ENCODE data around the gene TMEM98. TPM values are rescaled to one million over a fixed set of nuclear protein-coding genes. Genes with fewer than 3 reads are reported as not detected.

Gene TMEM98
- total RNA-seq, 2 experiments from 2014 or later = not detected

DNA sequence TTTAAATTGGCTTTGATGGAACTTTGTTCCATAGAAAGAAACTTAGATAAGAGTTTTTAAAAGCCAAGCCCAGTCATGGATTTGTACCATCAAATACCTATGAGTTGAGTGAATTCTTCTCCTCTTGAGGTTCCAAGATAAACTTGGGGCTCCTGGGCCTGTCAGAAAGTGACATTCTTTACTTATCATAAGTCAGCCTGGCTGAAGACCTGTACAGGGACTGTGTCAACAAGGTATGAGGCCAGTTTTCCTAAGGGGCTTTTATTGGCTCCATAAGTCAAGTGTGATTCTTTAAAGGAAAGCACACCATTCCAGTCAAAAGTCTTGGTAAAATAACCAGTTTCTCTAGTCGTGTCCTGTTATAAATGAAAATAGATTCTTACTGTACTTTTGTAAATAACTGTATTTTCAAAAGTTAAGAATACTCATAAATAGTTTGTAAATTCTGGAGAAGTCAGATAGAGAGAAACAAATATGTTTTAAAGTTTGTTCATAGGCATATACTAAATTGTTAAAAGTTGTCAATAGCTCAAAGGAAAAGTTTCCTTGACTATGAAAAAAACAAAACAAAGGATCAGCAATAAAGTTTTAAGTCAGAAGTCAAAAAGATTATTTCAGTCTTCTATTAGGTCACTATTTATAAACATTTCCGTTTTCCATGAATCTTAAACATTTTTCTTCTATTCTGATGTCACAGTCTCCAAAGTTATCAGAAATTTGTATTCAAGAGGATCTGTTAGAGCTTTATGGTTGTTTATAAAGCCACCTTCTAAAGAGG, 28.5 kb upstream of the TMEM98 start:
- H3K4me2 ChIP-seq (ENCODE audit: low read length) = no peak overlapping the region
- H3K9me2 ChIP-seq (ENCODE audit: insufficient read depth, low read length) = no peaks in the 10 kb centered on the region
- no TSS peak for BruUV-seq (replicated peaks)
- no peaks in the 10 kb centered on the region for H3K79me2 ChIP-seq (ENCODE audit: insufficient read depth, low read depth, low read length)
- POLR2A ChIA-PET = no interaction called here
- H3K4me3 ChIP-seq (ENCODE audit: low read depth, low read length, poor library complexity, severe bottlenecking) = no peak overlapping the region
- no peaks in the 10 kb centered on the region for H3K36me3 ChIP-seq (ENCODE audit: insufficient read depth, low read length)
- H3K9me3 ChIP-seq (ENCODE audit: low read length) = no peaks in the 10 kb centered on the region
- no peak overlapping the region for H2AFZ ChIP-seq (ENCODE audit: low read length)
- intact Hi-C loops (cut with micrococcal nuclease; ENCODE audit: unreplicated experiment) = no loop called here
- H3K27ac ChIP-seq (ENCODE audit: low read depth, low read length, poor library complexity, severe bottlenecking) = no peak overlapping the region
- DNase-seq (ENCODE audit: low spot score) = no peak
- CTCF ChIA-PET (ENCODE audit: unreplicated experiment) = no interaction called here
- TF ChIP-seq EZH2phosphoT487 (IDR thresholded peaks at IDR 0.05; ENCODE audit: borderline replicate concordance, low read depth, low read length) (no peak), CTCF (conservative IDR thresholded peaks at IDR 0.05; ENCODE audit: low read length) (no peak)
- no peaks in the 10 kb centered on the region for H3K4me1 ChIP-seq (ENCODE audit: insufficient read depth, low read length, poor library complexity, severe bottlenecking)
- H4K20me1 ChIP-seq (ENCODE audit: insufficient read depth, low read length) = no peaks in the 10 kb centered on the region

DNA sequence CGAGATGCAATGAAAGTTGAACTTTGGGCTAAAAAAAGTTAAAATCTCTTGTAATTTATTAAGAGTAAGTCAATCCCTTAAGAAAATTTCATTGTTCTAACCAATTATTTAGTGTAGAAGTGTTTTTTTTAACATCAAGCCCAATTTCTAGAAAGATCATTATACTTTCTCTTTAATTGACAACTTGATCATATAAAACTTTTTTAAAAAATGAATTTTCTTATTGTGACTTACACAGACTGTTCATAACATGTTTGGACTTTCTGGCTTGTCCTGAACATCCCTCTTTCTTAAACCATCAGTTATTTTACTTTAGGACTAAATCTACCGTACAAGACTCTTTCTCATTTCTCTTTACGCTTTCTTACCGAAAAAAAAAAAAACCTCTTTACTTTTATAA, 26.2 kb upstream of the TMEM98 start:
- POLR2A ChIA-PET = no interaction called here
- Histone ChIP-seq H4K20me1 (ENCODE audit: insufficient read depth, low read length) (no peaks in the 10 kb centered on the region), H3K27ac (ENCODE audit: low read depth, low read length, poor library complexity, severe bottlenecking) (no peak overlapping the region), H3K4me1 (ENCODE audit: insufficient read depth, low read length, poor library complexity, severe bottlenecking) (no peaks in the 10 kb centered on the region), H2AFZ (ENCODE audit: low read length) (no peak overlapping the region), H3K9me2 (ENCODE audit: insufficient read depth, low read length) (no peaks in the 10 kb centered on the region), H3K4me3 (ENCODE audit: low read depth, low read length, poor library complexity, severe bottlenecking) (no peak overlapping the region), H3K9me3 (ENCODE audit: low read length) (no peaks in the 10 kb centered on the region), H3K4me2 (ENCODE audit: low read length) (no peak overlapping the region), H3K36me3 (ENCODE audit: insufficient read depth, low read length) (no peaks in the 10 kb centered on the region), H3K79me2 (ENCODE audit: insufficient read depth, low read depth, low read length) (no peaks in the 10 kb centered on the region)
- DNase-seq (ENCODE audit: low spot score) = no peak
- TF ChIP-seq CTCF (conservative IDR thresholded peaks at IDR 0.05; ENCODE audit: low read length) = no peak
- no peak for TF ChIP-seq EZH2phosphoT487 (IDR thresholded peaks at IDR 0.05; ENCODE audit: borderline replicate concordance, low read depth, low read length)
- CTCF ChIA-PET (ENCODE audit: unreplicated experiment) = no interaction called here
- no TSS peak for BruUV-seq (replicated peaks)
- intact Hi-C loops (cut with micrococcal nuclease; ENCODE audit: unreplicated experiment) = no loop called here

Measured in OCI-LY7 (cell line).